Keratinocyte (primary cell): ENCODE results near the gene CYP2U1. TPM values are rescaled to one million over a fixed set of nuclear protein-coding genes. Genes with fewer than 3 reads are reported as not detected.

ENCODE experiments used
- DNase-seq: peaks from one replicate; pipeline ENCODE4 v3.0.0-alpha.2; 2011; ENCODE audit warnings: low read depth, missing footprints, low spot score
- FAIRE-seq: peaks from 2 replicates; lab custom pipeline; 2011; peaks lifted over from hg19 to GRCh38; lab: Jason Lieb, UNC
- H2AFZ ChIP-seq: 2 replicates; pipeline ENCODE4 v1.6.0; 2012; ENCODE audit warnings: low read length, control low read depth, inconsistent platforms; ENCODE audit not compliant: control insufficient read depth
- H3K27ac ChIP-seq: 2 replicates; pipeline ENCODE4 v1.5.1; 2011; ENCODE audit warnings: low read length; ENCODE audit not compliant: control insufficient read depth, insufficient read depth
- H3K27me3 ChIP-seq: 3 replicates; pipeline ENCODE4 v1.6.0; 2011; ENCODE audit warnings: low read length; ENCODE audit not compliant: control insufficient read depth, insufficient read depth; ENCODE audit errors: extremely low read depth
- H3K36me3 ChIP-seq, 2 experiments: 2 replicates in 1 of 2; 3 replicates in 1 of 2; pipeline ENCODE4 v1.5.1; 2011; ENCODE audit warnings: low read length in 2 of 2, mild to moderate bottlenecking in 1 of 2; ENCODE audit not compliant: control insufficient read depth in 2 of 2, insufficient read depth in 2 of 2; ENCODE audit errors: extremely low read depth in 1 of 2
- H3K4me1 ChIP-seq: 3 replicates; pipeline ENCODE4 v1.5.1; 2011; ENCODE audit warnings: low read length; ENCODE audit not compliant: control insufficient read depth, insufficient read depth; ENCODE audit errors: extremely low read depth
- H3K4me2 ChIP-seq: 3 replicates; pipeline ENCODE4 v1.6.0; 2011; ENCODE audit warnings: low read depth, low read length; ENCODE audit not compliant: control insufficient read depth, insufficient read depth; ENCODE audit errors: extremely low read depth
- H3K4me3 ChIP-seq, 3 experiments: fragments of 200-600 bp in 1 of 3; sonication (generic) in 1 of 3; 2 replicates in 2 of 3; 3 replicates in 1 of 3; pipeline ENCODE4 v1.5.1; 2011 to 2016; ENCODE audit warnings: low read length in 3 of 3, mild to moderate bottlenecking in 3 of 3, control low read depth in 2 of 3, inconsistent platforms in 1 of 3, low read depth in 1 of 3, mixed read lengths in 1 of 3, mixed run types in 1 of 3, moderate library complexity in 1 of 3; ENCODE audit not compliant: control insufficient read depth in 2 of 3, insufficient read depth in 2 of 3; ENCODE audit errors: extremely low read depth in 1 of 3
- H3K79me2 ChIP-seq: 2 replicates; pipeline ENCODE4 v1.6.0; 2012; ENCODE audit warnings: low read length; ENCODE audit not compliant: control insufficient read depth, insufficient read depth
- H3K9ac ChIP-seq: 3 replicates; pipeline ENCODE4 v1.6.0; 2011; ENCODE audit warnings: low read length; ENCODE audit not compliant: control insufficient read depth, insufficient read depth; ENCODE audit errors: extremely low read depth
- H3K9me1 ChIP-seq: 3 replicates; pipeline ENCODE4 v1.6.0; 2011; ENCODE audit warnings: low read length; ENCODE audit not compliant: control insufficient read depth, insufficient read depth; ENCODE audit errors: extremely low read depth
- H3K9me3 ChIP-seq: 2 replicates; pipeline ENCODE4 v1.5.1; 2012; ENCODE audit warnings: low read depth, low read length; ENCODE audit not compliant: control insufficient read depth
- H4K20me1 ChIP-seq: 3 replicates; pipeline ENCODE4 v1.6.0; 2011; ENCODE audit warnings: low read length; ENCODE audit not compliant: control insufficient read depth, insufficient read depth; ENCODE audit errors: extremely low read depth
- EZH2 ChIP-seq: IDR thresholded peaks from one replicate; pipeline ENCODE4 v1.6.1; 2012; ENCODE audit warnings: inconsistent platforms, mild to moderate bottlenecking, low read length, moderate library complexity
- dilution Hi-C: fragments of 300-500 bp; cut with MboI; formaldehyde crosslinking; loops from one replicate; pipeline ENCODE4 v1.7.0; 2020; ENCODE audit warnings: low sequenced_read_pairs; ENCODE audit not compliant: extremely low pct_ligation_motif_present
- polyA plus RNA-seq, 5 experiments: library from polyadenylated mRNA; depleted of rRNA in 3 of 5; stranded (reverse) in 3 of 5; stranded (forward) in 1 of 5; unstranded in 1 of 5; fragments of >200 nt; gene quantifications; 1 replicate in 1 of 5; 2 replicates in 3 of 5; 3 replicates in 1 of 5; pipeline versions ENCODE4 v1.2.1 to v1.2.3, GENCODE V29; 2011 to 2012; ENCODE audit warnings: missing spikeins in 2 of 5, low read depth in 1 of 5, low replicate concordance in 1 of 5
- TF ChIP-seq, protein P1 (sequence below), 3 experiments: IDR thresholded peaks in 1 of 3; conservative IDR thresholded peaks in 1 of 3; optimal IDR thresholded peaks in 1 of 3; 2 replicates in 2 of 3; 3 replicates in 1 of 3; pipeline versions ENCODE3 to v1.5.1; 2011; ENCODE audit warnings: low read length in 3 of 3, mild to moderate bottlenecking in 3 of 3, moderate library complexity in 2 of 3, control low read depth in 1 of 3, inconsistent platforms in 1 of 3; ENCODE audit not compliant: insufficient read depth in 2 of 3; ENCODE audit errors: extremely low read depth in 1 of 3

Gene CYP2U1
- polyA plus RNA-seq, 1 donor (not counting 4 experiments of a cell fraction or from before 2014, with no cell fraction given), result 3.4 TPM

DNA sequence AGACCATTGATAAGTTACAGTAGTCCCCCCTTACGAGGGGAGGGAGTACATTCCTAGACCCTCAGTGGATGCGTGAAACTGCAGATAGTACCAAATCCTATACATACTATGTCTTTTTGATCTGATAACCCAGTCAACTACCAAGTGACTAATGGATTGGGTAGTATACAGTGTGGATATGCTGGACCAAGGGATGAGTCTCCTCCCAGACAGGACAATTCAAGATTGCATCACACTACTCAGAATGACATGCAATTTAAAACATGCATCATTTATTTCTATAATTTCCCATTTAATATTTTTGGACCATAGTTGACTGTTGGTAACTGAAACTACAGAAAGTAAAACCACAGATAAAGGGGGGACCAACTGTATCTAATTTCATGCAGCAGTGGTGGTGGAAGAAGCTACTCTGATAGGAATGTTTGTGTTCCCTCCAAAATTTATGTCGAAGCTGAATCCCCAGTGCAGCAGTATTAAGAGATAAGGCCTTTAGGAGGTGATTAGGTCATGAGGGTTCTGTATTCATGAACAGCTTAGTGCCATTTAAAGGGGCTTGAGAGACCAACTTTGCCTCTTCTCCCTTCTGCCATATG lies 70.3 kb downstream of the CYP2U1 start:
- peaks cover 3% of the 10 kb centered on the region for H3K9me1 ChIP-seq
- FAIRE-seq, result no peak
- dilution Hi-C loops, result no loop called here
- H3K79me2 ChIP-seq, result peaks cover 11% of the 10 kb centered on the region
- no peaks in the 10 kb centered on the region for H3K36me3 ChIP-seq
- H3K27ac ChIP-seq, result no peak overlapping the region
- no peak overlapping the region for H2AFZ ChIP-seq
- H3K9me3 ChIP-seq, result no peaks in the 10 kb centered on the region
- no peak overlapping the region for H3K4me3 ChIP-seq
- no peaks in the 10 kb centered on the region for H3K4me1 ChIP-seq
- no peak for DNase-seq
- no peaks in the 10 kb centered on the region for H3K27me3 ChIP-seq
- H4K20me1 ChIP-seq, result no peaks in the 10 kb centered on the region
- TF ChIP-seq, protein P1, sequence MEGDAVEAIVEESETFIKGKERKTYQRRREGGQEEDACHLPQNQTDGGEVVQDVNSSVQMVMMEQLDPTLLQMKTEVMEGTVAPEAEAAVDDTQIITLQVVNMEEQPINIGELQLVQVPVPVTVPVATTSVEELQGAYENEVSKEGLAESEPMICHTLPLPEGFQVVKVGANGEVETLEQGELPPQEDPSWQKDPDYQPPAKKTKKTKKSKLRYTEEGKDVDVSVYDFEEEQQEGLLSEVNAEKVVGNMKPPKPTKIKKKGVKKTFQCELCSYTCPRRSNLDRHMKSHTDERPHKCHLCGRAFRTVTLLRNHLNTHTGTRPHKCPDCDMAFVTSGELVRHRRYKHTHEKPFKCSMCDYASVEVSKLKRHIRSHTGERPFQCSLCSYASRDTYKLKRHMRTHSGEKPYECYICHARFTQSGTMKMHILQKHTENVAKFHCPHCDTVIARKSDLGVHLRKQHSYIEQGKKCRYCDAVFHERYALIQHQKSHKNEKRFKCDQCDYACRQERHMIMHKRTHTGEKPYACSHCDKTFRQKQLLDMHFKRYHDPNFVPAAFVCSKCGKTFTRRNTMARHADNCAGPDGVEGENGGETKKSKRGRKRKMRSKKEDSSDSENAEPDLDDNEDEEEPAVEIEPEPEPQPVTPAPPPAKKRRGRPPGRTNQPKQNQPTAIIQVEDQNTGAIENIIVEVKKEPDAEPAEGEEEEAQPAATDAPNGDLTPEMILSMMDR (optimal IDR thresholded peaks at IDR 0.05 in 1 of 3, IDR thresholded peaks at IDR 0.05 in 1 of 3, conservative IDR thresholded peaks at IDR 0.05 in 1 of 3; ENCODE audit: extremely low read depth in 1 of 3, insufficient read depth in 2 of 3, low read length in 3 of 3), result no peak
- no peak for TF ChIP-seq EZH2
- H3K4me2 ChIP-seq, result no peak overlapping the region
- H3K9ac ChIP-seq, result no peak overlapping the region

Other genes starting within 250 kb of the CYP2U1 start
- gene PAPSS1, start 211.3 kb upstream of the CYP2U1 start, polyA plus RNA-seq, result 87.0 to 95.2 TPM (median 91.9 TPM) in 3 replicates
- 35.1 to 41.1 TPM (median 38.5 TPM) in 3 replicates for gene SGMS2, start 106.6 kb upstream of the CYP2U1 start, polyA plus RNA-seq
- gene HADH, start 58.3 kb downstream of the CYP2U1 start, polyA plus RNA-seq, result 37.7 to 49.5 TPM (median 49.3 TPM) in 3 replicates
- 1.1 to 1.5 TPM (median 1.5 TPM) in 3 replicates for gene LEF1, start 237.4 kb downstream of the CYP2U1 start, polyA plus RNA-seq